ENCODE measurements around the gene SMAD6.

Gene SMAD6

GRCh38 chr15:66763186-66764071 is 61.4 kb downstream of the SMAD6 start:
- H3K4me3 ChIP-seq (ENCODE audit: low read depth, low read length) = no peak overlapping the region
- DNase-seq (ENCODE audit: low read depth) = no peak
- no peak for TF ChIP-seq CTCF (IDR thresholded peaks at IDR 0.05; ENCODE audit: low read depth, low read length, missing control alignments)

DNA sequence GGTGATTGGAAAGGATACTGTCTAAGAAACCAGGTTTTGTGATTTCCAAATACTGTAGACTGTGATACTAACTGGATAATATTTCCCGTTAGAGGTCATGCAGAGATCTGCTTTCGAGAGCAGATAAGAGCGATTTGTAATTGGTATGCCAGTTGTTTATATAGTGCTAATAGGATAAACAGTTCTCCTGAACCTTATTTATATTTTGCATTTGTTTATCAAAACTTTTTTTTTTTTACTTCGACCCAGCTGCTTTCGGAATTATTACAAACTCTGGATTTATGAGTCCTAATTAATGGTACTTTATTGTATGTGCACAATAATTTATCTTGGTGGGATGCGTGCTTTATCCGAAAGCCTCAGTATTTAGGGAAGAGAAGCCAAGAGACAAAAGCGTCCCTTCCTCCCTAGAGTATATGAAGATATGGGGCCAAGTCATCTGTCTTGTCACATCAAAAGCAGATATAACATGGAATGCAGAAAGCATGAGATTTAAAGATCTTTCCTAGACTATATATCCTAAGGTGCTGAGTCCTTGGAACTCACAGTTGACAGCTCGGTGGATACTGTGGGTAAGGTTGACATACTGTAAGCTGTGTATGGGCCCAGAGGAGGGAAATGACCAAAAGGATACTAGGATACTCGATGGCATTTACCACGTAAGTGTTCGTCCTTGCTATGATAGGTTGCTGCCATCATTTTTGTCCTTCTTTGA is 62.2 kb downstream of the SMAD6 start:
- H3K4me3 ChIP-seq (ENCODE audit: low read depth, low read length) = no peak overlapping the region
- TF ChIP-seq CTCF (IDR thresholded peaks at IDR 0.05; ENCODE audit: low read depth, low read length, missing control alignments) = no peak
- no peak for DNase-seq (ENCODE audit: low read depth)

- H3K4me3 ChIP-seq (ENCODE audit: low read depth, low read length) = no peak overlapping the region
- TF ChIP-seq CTCF (IDR thresholded peaks at IDR 0.05; ENCODE audit: low read depth, low read length, missing control alignments) = no peak
- peak; percentile 4 for DNase-seq (ENCODE audit: low read depth)
Measured at GRCh38 chr15:66765478-66766281, 63.6 kb downstream of the SMAD6 start.

- TF ChIP-seq CTCF (IDR thresholded peaks at IDR 0.05; ENCODE audit: low read depth, low read length, missing control alignments) = no peak
- no peak overlapping the region for H3K4me3 ChIP-seq (ENCODE audit: low read depth, low read length)
- no peak for DNase-seq (ENCODE audit: low read depth)
Measured at GRCh38 chr15:66766282-66767230, 64.5 kb downstream of the SMAD6 start.

GRCh38 chr15:66767240-66767659 is 65.2 kb downstream of the SMAD6 start:
- H3K4me3 ChIP-seq (ENCODE audit: low read depth, low read length) = no peak overlapping the region
- DNase-seq (ENCODE audit: low read depth) = no peak
- TF ChIP-seq CTCF (IDR thresholded peaks at IDR 0.05; ENCODE audit: low read depth, low read length, missing control alignments) = no peak

GRCh38 chr15:66768987-66769386 is 67.0 kb downstream of the SMAD6 start:
- H3K4me3 ChIP-seq (ENCODE audit: low read depth, low read length) = no peak overlapping the region
- no peak for DNase-seq (ENCODE audit: low read depth)
- TF ChIP-seq CTCF (IDR thresholded peaks at IDR 0.05; ENCODE audit: low read depth, low read length, missing control alignments) = no peak
